ENCODE results near the gene PLD4.
"Not testable (repeated sequence)": the region's sequence is repeated elsewhere in the genome, so short reads cannot be mapped to it uniquely, and the experiment has no call there.

The PLD4 gene

DNA sequence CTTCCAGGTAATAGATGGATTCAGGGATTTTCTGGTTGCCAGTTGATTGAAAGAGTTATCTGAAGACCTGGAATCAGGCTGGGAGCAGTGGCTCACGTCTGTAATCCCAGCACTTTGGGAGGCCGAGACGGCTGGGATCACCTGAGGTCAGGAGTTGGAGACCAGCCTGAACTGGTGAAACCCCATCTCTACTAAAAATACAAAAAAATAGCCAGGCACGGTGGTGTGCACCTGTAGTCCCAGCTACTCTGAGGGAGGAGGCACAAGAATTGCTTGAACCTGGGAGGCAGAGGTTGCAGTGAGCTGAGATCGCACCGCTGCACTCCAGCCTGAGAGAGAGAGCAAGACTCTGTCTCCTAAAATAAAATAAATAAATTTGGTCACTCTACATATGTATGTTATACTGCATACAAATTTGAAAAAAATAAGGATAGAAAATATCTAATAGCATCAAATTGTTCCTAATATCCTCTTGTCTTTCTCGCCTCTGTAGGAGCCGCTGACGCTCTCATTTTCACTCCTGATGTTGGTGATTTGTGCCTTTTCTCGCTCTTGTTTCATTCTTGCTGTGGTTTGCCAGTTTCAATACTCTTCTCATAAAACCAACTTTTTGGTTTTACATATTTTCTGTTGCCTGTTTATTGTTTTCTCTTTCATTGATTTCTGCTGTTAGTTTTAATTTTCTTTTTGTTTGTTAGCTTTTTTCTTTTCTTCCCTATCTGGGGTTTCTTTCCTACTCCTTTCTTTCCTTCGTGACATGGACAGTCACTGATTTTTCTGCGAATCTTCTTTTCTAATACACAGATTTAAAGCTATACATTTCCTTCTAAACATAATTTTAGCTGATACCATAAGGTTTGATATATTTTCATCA, 23.8 kb upstream of the PLD4 start:
- DNase-seq: no peak

GRCh38 chr14:104903990-104904389, 20.7 kb upstream of the PLD4 start:
- no peak for DNase-seq

- not testable (repeated sequence) for DNase-seq
Measured at GRCh38 chr14:104904650-104905578, 19.8 kb upstream of the PLD4 start.

DNA sequence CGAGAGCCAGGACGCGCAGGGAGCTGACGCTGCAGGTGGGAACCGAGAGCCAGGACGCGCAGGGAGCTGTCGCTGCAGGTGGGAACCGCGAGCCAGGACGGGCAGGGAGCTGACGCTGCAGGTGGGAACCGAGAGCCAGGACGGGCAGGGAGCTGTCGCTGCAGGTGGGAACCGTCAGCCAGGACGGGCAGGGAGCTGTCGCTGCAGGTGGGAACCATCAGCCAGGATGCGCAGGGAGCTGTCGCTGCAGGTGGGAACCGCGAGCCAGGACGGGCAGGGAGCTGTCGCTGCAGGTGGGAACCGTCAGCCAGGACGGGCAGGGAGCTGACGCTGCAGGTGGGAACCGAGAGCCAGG, 19.1 kb upstream of the PLD4 start:
- not testable (repeated sequence) for DNase-seq

GRCh38 chr14:104908303-104908702, 16.4 kb upstream of the PLD4 start:
- DNase-seq: no peak

DNA sequence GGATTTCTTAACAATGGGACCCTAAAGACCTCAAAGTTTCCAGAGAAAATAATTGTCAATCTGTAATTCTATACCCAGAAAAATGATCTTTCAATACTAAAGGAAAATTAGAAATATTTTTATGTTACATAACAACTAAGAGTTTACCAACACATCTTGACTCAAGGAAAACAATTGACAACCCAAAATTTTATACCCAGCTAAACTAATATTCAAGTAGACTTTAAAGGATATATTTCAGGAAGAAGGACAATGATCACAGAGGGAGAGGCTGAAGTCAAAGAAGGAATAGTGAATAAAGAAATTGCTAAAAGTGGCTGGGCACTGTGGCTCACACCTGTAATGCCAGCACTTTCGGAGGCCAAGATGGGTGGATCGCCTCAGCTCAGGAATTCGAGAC, 12.6 kb upstream of the PLD4 start:
- no peak for DNase-seq

- no peak for DNase-seq
Measured at GRCh38 chr14:104913435-104913834, 11.2 kb upstream of the PLD4 start.

DNA sequence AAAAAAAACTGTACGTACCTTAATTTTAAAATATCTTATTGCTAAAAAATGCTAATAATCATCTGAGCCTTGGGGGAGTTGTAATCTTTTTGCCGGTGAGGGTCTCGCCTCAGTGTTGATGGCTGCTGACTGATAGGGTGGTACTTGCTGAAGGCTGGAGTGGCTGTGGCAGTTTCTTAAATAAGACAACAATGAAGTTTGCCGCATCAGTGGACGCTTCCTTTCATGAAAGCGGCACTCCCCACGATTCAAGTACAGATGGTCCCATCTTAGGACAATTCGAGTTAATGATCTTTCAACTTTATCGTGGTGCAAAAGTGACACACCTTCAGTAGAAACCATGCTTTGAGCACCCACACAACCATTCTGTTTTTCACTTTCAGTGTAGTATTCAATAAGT, 7.6 kb upstream of the PLD4 start:
- DNase-seq: no peak

DNA sequence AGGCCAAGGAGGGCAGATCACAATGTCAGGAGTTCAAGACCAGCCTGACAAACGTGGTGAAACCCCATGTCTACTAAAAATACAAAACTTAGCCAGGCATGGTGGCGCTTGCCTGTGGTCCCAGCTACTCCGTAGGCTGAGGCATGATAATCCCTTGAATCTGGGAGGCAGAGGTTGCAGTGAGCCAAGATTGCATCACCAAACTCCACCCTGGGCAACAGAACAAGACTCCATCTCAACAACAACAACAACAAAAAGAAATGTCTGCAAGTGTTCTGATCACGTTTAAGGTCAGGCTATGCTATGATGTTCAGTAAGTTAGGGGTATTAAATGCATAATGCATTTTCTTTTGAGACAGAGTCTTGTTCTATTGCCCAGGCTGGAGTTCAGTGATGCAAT, 6.7 kb upstream of the PLD4 start:
- DNase-seq: no peak

DNA sequence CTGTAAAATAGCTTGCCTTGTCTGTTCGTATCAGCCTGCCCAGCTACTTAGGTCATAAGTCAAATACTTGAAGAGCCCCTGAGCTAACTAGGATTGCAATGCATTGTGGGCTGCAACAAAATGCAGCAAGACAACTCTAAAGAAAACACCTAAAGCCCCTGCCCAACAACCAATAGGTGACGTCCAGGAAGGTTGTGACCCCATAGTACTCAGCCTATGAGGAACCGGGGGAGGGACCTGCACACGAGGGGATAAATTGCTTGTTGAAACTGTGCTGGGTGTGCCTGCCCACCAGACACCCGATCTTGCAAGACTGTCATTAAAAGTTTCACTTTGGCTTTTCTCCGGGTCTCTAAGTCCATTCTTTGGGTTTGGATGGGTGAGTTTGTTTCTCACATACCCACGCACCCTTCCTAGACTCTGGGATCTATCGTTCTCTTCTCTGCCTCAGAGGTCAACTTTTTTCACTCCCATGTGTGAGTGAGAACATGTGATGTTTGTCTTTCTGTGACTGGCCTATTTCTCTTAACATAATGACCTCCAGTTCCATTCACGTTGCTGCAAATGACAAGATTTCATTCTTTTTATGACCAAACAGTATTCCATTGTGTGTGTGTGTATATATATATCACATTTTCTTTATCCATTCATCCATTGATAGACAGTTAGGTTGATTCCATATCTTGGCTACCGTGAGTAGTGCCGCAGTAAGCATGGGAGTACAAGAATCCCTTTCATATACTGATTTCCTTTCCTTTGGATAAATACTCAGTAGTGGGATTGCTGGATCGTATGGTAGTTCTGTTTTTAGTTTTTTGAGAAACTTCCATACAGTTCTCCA, 5.3 kb upstream of the PLD4 start:
- not testable (repeated sequence) for DNase-seq

GRCh38 chr14:104919993-104920315, 4.7 kb upstream of the PLD4 start:
- DNase-seq: no peak

GRCh38 chr14:104923640-104924420, 849 bp upstream of the PLD4 start:
- DNase-seq: no peak

- DNase-seq: no peak
Measured at GRCh38 chr14:104925214-104925854, 655 bp downstream of the PLD4 start.

GRCh38 chr14:104925855-104926609, 1.4 kb downstream of the PLD4 start:
- no peak for DNase-seq

DNA sequence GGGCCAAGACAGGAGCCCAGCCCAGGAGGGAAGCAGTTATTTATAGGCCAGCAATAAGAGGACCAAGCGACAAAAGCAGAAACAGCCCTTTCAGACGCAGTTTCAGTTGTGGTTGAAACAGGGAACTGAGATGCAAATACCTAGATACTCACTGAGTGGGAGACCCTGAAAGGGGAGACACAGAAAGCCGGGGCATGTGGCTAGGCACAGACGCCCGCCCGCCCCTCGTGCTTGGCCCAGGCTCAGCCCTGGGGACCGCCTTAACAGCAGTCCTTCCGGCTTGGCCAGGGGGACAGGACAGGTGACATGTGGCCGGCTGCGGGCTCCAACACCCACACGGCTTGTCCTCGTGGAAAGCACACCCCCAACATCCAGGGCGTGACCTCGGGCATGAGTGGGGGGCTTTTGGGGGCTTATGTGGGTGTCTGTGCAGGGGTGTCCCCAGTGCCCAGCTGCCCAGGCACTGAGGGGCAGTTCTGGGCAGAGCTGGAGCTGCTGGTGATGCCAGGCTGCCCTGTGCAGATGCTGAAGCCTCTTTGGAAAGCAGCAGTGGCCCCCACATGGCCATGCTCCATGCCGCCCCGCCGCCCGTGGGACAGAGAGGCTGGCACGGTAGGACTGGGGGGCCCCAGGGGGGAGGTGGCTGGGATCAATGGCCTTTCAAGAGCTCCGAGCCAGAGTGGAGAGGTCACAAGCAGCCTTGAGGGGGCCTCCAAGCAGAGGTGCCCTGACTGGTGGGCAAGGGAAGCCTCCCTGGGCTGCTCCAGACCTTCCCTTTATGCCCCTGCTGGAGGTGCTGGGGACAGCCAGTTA, 2.1 kb downstream of the PLD4 start:
- no peak for DNase-seq

- DNase-seq: no peak
Measured at GRCh38 chr14:104927432-104927816, 2.7 kb downstream of the PLD4 start.

DNA sequence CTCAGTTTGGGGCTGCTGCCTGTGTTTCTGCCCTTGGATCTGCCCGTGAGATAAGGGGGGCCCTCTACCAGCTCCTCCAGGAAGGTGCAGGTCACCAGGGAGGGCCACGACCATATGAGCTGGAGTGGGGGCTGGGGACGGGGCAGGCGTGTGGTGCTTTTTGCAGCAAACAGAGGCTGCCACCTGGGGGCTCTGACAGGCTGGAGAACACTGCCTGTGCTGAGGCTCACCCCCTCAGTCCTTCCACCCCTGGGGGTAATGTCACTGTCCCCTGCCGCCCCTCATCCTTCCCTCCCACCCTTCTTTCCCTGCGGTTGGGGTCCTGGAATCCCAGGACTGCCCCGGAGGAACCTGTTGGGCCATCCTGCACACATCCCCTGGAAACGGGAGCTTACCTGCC, 3.2 kb downstream of the PLD4 start:
- no peak for DNase-seq

- no peak for DNase-seq
Measured at GRCh38 chr14:104928391-104929133, 3.9 kb downstream of the PLD4 start.

All from SW 1271 (cell line).